ENCODE measurements around the gene SLC6A5.

The SLC6A5 gene

DNA sequence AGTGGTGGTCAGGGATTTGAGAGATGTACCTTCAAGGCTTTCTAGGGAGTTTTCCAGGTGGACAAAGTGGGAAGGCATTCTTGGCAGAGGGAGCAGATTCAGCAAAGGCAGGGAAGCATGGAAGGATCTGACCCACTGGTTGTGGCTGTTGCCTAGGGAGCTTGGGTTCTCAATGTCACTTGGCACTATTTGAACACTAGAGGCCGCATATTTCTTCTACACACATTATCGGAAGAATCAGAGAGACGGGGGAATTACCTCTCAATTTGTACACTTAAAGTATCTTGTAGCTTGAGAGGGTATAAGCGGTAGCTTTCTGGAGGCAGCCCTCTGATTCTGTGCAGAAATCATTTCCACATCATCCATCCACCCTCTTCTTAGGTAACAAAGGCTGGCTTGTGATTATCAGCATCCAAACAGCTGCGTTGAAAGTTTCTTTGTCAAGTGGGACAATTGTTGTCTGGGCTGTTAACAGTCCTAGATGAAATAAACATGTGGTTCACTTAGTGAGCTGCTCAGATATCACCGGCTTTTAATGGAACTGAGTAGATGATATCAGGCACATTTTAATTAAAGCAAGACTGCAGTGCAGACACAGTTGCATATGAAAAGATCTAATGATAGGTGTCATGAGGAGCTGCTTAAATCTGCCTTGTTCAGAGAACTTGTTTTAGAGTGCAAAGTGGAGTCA is 72.6 kb downstream of the SLC6A5 start:
- DNase-seq: no peak

DNA sequence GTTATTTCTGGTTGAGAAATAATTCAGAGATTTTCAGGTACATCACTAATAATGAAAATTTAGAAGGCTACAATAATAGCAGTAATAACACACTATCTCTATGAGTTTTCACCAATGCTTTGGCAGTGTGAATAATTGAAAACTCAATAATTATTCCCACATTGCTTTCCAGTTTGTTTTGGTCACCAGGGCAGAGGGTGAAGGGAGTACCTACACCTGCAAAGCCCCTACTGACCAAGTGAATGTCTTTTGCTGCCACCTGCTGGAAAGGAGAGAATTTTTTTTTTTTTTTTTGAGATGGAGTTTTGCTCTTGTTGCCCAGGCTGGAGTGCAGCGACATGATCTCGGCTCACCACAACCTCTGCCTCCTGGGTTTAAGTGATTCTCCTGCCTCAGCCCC is 73.2 kb downstream of the SLC6A5 start:
- DNase-seq: no peak

DNA sequence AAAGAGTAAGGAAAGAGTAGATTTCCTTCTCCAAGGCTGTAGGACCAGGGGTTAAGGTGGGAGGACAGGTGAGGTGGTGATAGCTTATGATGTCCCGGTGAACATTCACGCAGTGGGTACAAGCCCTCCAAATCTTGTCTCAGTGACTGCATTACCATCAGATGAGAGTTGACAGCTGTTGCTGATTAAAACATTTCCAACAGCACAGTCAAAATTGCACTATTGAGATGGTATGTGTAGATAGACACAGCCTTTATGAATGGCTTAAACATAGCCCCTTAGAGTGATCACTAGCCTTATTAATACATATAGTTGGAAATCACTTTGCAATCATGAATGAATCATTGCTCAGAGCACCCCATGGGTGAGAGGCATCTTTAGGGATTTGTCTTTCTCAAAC is 77.2 kb downstream of the SLC6A5 start:
- no peak for DNase-seq

DNA sequence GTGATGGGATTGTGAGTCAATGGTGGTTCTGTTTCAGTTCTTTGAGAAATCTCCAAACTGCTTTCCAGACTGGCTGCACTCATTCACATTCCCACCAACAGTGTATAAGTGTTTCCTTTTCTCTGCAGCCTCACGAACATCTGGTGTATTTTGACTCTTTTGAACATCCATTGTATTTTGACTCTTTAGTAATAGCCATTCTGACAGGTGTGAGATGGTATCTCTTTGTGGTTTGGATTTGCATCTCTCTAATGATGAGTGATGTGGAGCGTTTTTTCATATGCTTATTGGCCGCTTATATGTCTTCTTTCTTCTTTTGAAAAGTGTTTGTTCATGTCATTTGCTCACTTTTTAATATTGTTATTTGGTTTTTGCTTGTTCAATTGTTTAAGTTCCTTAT is 89.4 kb downstream of the SLC6A5 start:
- no peak for DNase-seq

DNA sequence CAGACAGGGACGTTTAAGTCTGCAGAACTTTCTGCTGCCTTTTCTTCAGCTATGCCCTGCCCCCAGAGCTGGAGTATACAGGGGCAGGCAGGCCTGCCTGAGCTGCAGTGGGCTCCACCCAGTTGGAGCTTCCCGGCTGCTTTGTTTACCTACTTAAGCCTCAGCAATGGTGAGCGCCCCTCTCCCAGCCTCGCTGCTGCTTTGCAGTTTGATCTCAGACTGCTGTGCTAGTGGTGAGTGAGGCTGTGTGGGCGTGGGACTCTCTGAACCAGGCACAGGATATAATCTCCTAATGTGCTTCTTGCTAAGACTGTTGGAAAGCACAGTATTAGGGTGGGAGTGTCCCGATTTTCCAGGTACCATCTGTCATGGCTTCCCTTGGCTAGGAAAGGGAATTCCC is 108.5 kb downstream of the SLC6A5 start:
- DNase-seq: no peak
